GM12878 (cell line): ENCODE data around the gene SOWAHB. TPM values are rescaled to one million over a fixed set of nuclear protein-coding genes. Genes with fewer than 3 reads are reported as not detected.

Experiments used
- ATAC-seq: fragments of 200-7000 bp; cut with Tn5 transposase; 3 replicates; pipeline ENCODE4 v1.9.1; 2020; ENCODE audit warnings: mild to moderate bottlenecking, moderate library complexity
- BruUV-seq: library from RNA; stranded (reverse); fragments of 400-500 nt; replicated peaks from 2 replicates; lab custom pipeline; 2021; lab: Mats Ljungman, UMichigan
- CTCF ChIA-PET: fragments of 300-600 bp; sonication (Branson Sonifier 250); formaldehyde crosslinking; extraction: SDS; loops from one replicate; lab custom pipeline; 2021; ENCODE audit warnings: inconsistent platforms; lab: Yijun Ruan, JAX
- POLR2A ChIA-PET: fragments of 350-600 bp; formaldehyde crosslinking; extraction: SDS; loops from one replicate; lab custom pipeline; 2021; ENCODE audit warnings: inconsistent platforms; lab: Charles Lee
- RAD21 ChIA-PET: fragments of 300-600 bp; sonication (Branson Sonifier 250); formaldehyde crosslinking; loops from one replicate; lab custom pipeline; 2023; ENCODE audit warnings: antibody characterized with exemption; ENCODE audit not compliant: unreplicated experiment; lab: Charles Lee
- SMC1A ChIA-PET: fragments of 300-600 bp; sonication (Branson Sonifier 250); formaldehyde crosslinking; loops from one replicate; lab custom pipeline; 2023; ENCODE audit not compliant: unreplicated experiment, uncharacterized antibody; lab: Charles Lee
- DNase-seq: peaks from one replicate; pipeline ENCODE4 v3.0.0-alpha.2; 2011; ENCODE audit warnings: low read depth, low spot score
- FAIRE-seq: peaks from 3 replicates; lab custom pipeline; 2011; peaks lifted over from hg19 to GRCh38; lab: Jason Lieb, UNC
- H2AFZ ChIP-seq: 2 replicates; pipeline ENCODE4 v1.6.0; 2011; ENCODE audit warnings: low read depth, low read length, control low read depth; ENCODE audit not compliant: control insufficient read depth
- H3K27ac ChIP-seq: 2 replicates; pipeline ENCODE4 v1.5.1; 2011; ENCODE audit warnings: control low read depth; ENCODE audit not compliant: control insufficient read depth, insufficient read depth
- H3K27me3 ChIP-seq, 2 experiments: replicated peaks in 1 of 2; 2 replicates each; pipeline versions ENCODE4 v1.6.0 to v1.6.1; 2011; ENCODE audit warnings: low read length in 1 of 2; ENCODE audit not compliant: control insufficient read depth in 2 of 2, insufficient read depth in 2 of 2
- H3K36me3 ChIP-seq, 2 experiments: 2 replicates each; pipeline ENCODE4 v1.5.1; 2011; ENCODE audit warnings: low read length in 1 of 2; ENCODE audit not compliant: control insufficient read depth in 2 of 2, insufficient read depth in 2 of 2
- H3K4me1 ChIP-seq: 2 replicates; pipeline ENCODE4 v1.6.1; 2011; ENCODE audit warnings: mild to moderate bottlenecking, low read length, moderate library complexity, mixed read lengths; ENCODE audit not compliant: control insufficient read depth, insufficient read depth
- H3K4me2 ChIP-seq: 2 replicates; pipeline ENCODE4 v1.6.0; 2011; ENCODE audit warnings: control low read depth; ENCODE audit not compliant: control insufficient read depth, insufficient read depth
- H3K4me3 ChIP-seq: fragments of 200-600 bp; sonication (generic); 2 replicates; pipeline ENCODE4 v1.5.1; 2016
- H3K79me2 ChIP-seq: 2 replicates; pipeline ENCODE4 v1.6.0; 2011; ENCODE audit warnings: low read length; ENCODE audit not compliant: control insufficient read depth, insufficient read depth
- H3K9ac ChIP-seq: 2 replicates; pipeline ENCODE4 v1.8.0; 2011; ENCODE audit warnings: low read length, control low read depth, mixed read lengths; ENCODE audit not compliant: control insufficient read depth, insufficient read depth
- H3K9me3 ChIP-seq: replicated peaks from 3 replicates; pipeline ENCODE4 v1.5.1; 2011; ENCODE audit warnings: mild to moderate bottlenecking, low read length; ENCODE audit not compliant: control insufficient read depth, insufficient read depth
- H4K20me1 ChIP-seq: 2 replicates; pipeline ENCODE4 v1.6.0; 2011; ENCODE audit not compliant: control insufficient read depth, insufficient read depth
- BHLHE40 ChIP-seq, 2 experiments: fragments of 450-650 bp in 1 of 2; IDR thresholded peaks; 2 replicates each; pipeline ENCODE4 v1.6.1; 2011 to 2017; ENCODE audit warnings: low read depth in 2 of 2, borderline replicate concordance in 1 of 2, improper control_type of control experiment in 1 of 2, low read length in 1 of 2, mild to moderate bottlenecking in 1 of 2
- HDAC6 ChIP-seq: fragments of 200-600 bp; sonication (generic); IDR thresholded peaks from one replicate; pipeline ENCODE4 v1.8.0; 2017; ENCODE audit warnings: antibody characterized with exemption; ENCODE audit not compliant: unreplicated experiment
- IRF5 ChIP-seq: fragments of 450-650 bp; IDR thresholded peaks from 2 replicates; pipeline ENCODE4 v1.6.1; 2017; ENCODE audit warnings: borderline replicate concordance
- MEF2A ChIP-seq: IDR thresholded peaks from 2 replicates; pipeline ENCODE4 v1.6.1; 2011; ENCODE audit warnings: low read depth, mild to moderate bottlenecking, low read length, moderate library complexity; ENCODE audit not compliant: insufficient read depth
- MXI1 ChIP-seq: fragments of 150-350 bp; IDR thresholded peaks from 2 replicates; pipeline ENCODE4 v1.6.1; 2011; ENCODE audit warnings: low read depth, mild to moderate bottlenecking, inconsistent platforms, low read length, improper control_type of control experiment
- NR2C2 ChIP-seq: IDR thresholded peaks from 2 replicates; pipeline ENCODE4 v1.6.1; 2011; ENCODE audit warnings: borderline replicate concordance, low read depth; ENCODE audit not compliant: control insufficient read depth, insufficient read length
- ZNF217 ChIP-seq: fragments of 450-650 bp; IDR thresholded peaks from 2 replicates; pipeline ENCODE4 v1.6.1; 2017; ENCODE audit warnings: antibody characterized with exemption, mild to moderate bottlenecking
- WGBS: methylation state at CpG from one replicate; pipeline ENCODE4 v1.1.6; 2016; ENCODE audit warnings: low lambda C conversion rate; ENCODE audit not compliant: insufficient replicate concordance, insufficient coverage; ENCODE audit errors: missing lambda C conversion rate; 5-methylcytosine and 5-hydroxymethylcytosine counted together
- in situ Hi-C: fragments of 300-500 bp; cut with MboI; formaldehyde crosslinking; loops from 9 replicates; pipeline ENCODE4 v1.14.3; 2018; ENCODE audit warnings: mixed read lengths
- intact Hi-C: fragments of 100-400 bp; cut with micrococcal nuclease; formaldehyde crosslinking; loops from one replicate; pipeline ENCODE4 v1.14.2; 2022; ENCODE audit not compliant: unreplicated experiment
- polyA plus RNA-seq, 11 experiments: library from polyadenylated mRNA; depleted of rRNA in 4 of 11; unstranded in 6 of 11; stranded (reverse) in 5 of 11; fragments of >200 nt; fragmentation: Nextera tagmentation in 4 of 11; fragmentation: Illumina TruSeq in 1 of 11; extraction: Ambion mirVana in 4 of 11; extraction: Trizol in 1 of 11; gene quantifications; 1 replicate in 1 of 11; 2 replicates in 10 of 11; pipeline versions ENCODE4 v1.2.1 to v1.2.3, GENCODE V29; 2011 to 2016; ENCODE audit warnings: inconsistent platforms in 2 of 11, missing spikeins in 2 of 11, low read depth in 1 of 11
- total RNA-seq, 4 experiments: library from RNA; depleted of rRNA in 3 of 4; stranded (reverse); fragments of >200 nt in 3 of 4; fragmentation: Illumina TruSeq in 1 of 4; extraction: Trizol in 1 of 4; gene quantifications; 2 replicates each; pipeline versions ENCODE4 v1.2.1 to v1.2.3, GENCODE V29; 2013 to 2021
- TF ChIP-seq, protein P1 (sequence below): fragments of 450-650 bp; IDR thresholded peaks from 2 replicates; pipeline ENCODE4 v1.6.1; 2017; ENCODE audit warnings: low read depth, mild to moderate bottlenecking, moderate library complexity
- TF ChIP-seq, protein P2 (sequence below): fragments of 450-650 bp; IDR thresholded peaks from 2 replicates; pipeline ENCODE4 v1.6.1; 2017; ENCODE audit warnings: mild to moderate bottlenecking, moderate library complexity

The SOWAHB gene
- total and polyA plus RNA-seq, 10 of the 15 experiments (the other 5 are each of a cell fraction or from before 2014, with no cell fraction given): 0.01 to 0.13 (median 0.05) TPM; not detected in 4

DNA sequence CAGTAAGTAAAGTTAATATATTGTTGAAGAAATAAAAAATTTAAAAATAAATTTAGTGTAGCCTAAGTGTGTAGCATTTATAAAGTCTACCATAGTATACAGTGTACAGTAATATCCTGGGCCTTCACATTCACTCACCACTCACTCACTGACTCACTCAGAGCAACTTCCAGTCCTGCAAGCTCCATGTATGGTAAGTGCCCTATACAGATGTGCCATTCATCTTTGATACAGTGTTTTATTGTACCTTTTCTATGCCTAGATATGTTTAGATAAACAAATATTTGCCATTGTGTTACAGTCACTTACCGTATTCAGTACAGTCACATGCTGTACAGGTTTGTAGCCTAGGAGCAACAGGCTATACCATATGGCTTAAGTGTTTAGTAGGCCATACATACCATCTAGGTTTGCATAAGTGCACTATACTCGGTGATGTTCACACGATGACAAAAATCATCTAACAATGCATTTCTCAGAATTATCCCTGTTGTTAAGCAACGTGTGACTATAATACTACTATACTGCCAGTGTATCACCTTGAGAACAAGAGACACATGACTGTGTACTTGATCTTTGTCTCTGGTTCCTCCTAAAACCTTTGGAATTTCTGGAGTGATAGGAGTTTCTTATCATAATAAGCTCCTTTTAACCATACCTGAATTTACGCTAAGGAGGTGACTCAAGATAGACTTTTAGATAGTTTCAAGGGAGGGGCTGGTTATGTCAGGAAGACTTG is 25.8 kb upstream of the SOWAHB start:
- Histone ChIP-seq H2AFZ (no peak overlapping the region), H3K9ac (no peak overlapping the region), H3K27ac (no peak overlapping the region), H3K4me2 (no peak overlapping the region), H3K27me3 (no peaks in the 10 kb centered on the region), H3K79me2 (no peaks in the 10 kb centered on the region), H3K4me1 (no peaks in the 10 kb centered on the region), H3K4me3 (no peak overlapping the region), H3K9me3 (no peaks in the 10 kb centered on the region), H3K36me3 (no peaks in the 10 kb centered on the region), H4K20me1 (no peaks in the 10 kb centered on the region)
- ATAC-seq (no peak), DNase-seq (no peak), FAIRE-seq (no peak)
- ChIA-PET SMC1A (no interaction called here), POLR2A (no interaction called here), RAD21 (no interaction called here), CTCF (no interaction called here)
- intact Hi-C loops: no loop called here
- in situ Hi-C loops: no loop called here
- BruUV-seq: no TSS peak
- TF ChIP-seq MXI1 (no peak), ZNF217 (no peak), NR2C2 (no peak), HDAC6 (no peak), IRF5 (no peak), MEF2A (no peak), BHLHE40 (IDR thresholded peaks at IDR 0.05; ENCODE audit: borderline replicate concordance in 1 of 2, low read depth in 2 of 2, low read length in 1 of 2) (no peak)
- TF ChIP-seq, protein P1, sequence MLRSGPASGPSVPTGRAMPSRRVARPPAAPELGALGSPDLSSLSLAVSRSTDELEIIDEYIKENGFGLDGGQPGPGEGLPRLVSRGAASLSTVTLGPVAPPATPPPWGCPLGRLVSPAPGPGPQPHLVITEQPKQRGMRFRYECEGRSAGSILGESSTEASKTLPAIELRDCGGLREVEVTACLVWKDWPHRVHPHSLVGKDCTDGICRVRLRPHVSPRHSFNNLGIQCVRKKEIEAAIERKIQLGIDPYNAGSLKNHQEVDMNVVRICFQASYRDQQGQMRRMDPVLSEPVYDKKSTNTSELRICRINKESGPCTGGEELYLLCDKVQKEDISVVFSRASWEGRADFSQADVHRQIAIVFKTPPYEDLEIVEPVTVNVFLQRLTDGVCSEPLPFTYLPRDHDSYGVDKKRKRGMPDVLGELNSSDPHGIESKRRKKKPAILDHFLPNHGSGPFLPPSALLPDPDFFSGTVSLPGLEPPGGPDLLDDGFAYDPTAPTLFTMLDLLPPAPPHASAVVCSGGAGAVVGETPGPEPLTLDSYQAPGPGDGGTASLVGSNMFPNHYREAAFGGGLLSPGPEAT: no peak
- TF ChIP-seq, protein P2, sequence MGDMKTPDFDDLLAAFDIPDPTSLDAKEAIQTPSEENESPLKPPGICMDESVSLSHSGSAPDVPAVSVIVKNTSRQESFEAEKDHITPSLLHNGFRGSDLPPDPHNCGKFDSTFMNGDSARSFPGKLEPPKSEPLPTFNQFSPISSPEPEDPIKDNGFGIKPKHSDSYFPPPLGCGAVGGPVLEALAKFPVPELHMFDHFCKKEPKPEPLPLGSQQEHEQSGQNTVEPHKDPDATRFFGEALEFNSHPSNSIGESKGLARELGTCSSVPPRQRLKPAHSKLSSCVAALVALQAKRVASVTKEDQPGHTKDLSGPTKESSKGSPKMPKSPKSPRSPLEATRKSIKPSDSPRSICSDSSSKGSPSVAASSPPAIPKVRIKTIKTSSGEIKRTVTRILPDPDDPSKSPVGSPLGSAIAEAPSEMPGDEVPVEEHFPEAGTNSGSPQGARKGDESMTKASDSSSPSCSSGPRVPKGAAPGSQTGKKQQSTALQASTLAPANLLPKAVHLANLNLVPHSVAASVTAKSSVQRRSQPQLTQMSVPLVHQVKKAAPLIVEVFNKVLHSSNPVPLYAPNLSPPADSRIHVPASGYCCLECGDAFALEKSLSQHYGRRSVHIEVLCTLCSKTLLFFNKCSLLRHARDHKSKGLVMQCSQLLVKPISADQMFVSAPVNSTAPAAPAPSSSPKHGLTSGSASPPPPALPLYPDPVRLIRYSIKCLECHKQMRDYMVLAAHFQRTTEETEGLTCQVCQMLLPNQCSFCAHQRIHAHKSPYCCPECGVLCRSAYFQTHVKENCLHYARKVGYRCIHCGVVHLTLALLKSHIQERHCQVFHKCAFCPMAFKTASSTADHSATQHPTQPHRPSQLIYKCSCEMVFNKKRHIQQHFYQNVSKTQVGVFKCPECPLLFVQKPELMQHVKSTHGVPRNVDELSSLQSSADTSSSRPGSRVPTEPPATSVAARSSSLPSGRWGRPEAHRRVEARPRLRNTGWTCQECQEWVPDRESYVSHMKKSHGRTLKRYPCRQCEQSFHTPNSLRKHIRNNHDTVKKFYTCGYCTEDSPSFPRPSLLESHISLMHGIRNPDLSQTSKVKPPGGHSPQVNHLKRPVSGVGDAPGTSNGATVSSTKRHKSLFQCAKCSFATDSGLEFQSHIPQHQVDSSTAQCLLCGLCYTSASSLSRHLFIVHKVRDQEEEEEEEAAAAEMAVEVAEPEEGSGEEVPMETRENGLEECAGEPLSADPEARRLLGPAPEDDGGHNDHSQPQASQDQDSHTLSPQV: no peak
- 51% methylated on average over 5 of the region's 5 CpGs for WGBS
